ENCODE data around the gene XPNPEP3.

Gene XPNPEP3

GRCh38 chr22:40878922-40879321, 22.0 kb downstream of the XPNPEP3 start:
- Histone ChIP-seq H3K36me3 (replicated peaks) (peaks cover 12% of the 10 kb centered on the region), H3K27me3 (replicated peaks) (no peaks in the 10 kb centered on the region), H3K27ac (no peak overlapping the region), H3K4me3 (ENCODE audit: low read depth, low read length) (no peak overlapping the region)
- DNase-seq = no peak
- in situ Hi-C loops (cut with HindIII; ENCODE audit: low pct_ligation_motif_present, low sequenced_read_pairs) = no loop called here
- TF ChIP-seq, protein P1, sequence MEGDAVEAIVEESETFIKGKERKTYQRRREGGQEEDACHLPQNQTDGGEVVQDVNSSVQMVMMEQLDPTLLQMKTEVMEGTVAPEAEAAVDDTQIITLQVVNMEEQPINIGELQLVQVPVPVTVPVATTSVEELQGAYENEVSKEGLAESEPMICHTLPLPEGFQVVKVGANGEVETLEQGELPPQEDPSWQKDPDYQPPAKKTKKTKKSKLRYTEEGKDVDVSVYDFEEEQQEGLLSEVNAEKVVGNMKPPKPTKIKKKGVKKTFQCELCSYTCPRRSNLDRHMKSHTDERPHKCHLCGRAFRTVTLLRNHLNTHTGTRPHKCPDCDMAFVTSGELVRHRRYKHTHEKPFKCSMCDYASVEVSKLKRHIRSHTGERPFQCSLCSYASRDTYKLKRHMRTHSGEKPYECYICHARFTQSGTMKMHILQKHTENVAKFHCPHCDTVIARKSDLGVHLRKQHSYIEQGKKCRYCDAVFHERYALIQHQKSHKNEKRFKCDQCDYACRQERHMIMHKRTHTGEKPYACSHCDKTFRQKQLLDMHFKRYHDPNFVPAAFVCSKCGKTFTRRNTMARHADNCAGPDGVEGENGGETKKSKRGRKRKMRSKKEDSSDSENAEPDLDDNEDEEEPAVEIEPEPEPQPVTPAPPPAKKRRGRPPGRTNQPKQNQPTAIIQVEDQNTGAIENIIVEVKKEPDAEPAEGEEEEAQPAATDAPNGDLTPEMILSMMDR (IDR thresholded peaks at IDR 0.05; ENCODE audit: low read depth, low read length, missing control alignments) = no peak

- H3K27ac ChIP-seq = no peak overlapping the region
- H3K4me3 ChIP-seq (ENCODE audit: low read depth, low read length) = no peak overlapping the region
- in situ Hi-C loops (cut with HindIII; ENCODE audit: low pct_ligation_motif_present, low sequenced_read_pairs) = no loop called here
- DNase-seq = no peak
- TF ChIP-seq, protein P1 (IDR thresholded peaks at IDR 0.05; ENCODE audit: low read depth, low read length, missing control alignments) = no peak
- peaks cover 10% of the 10 kb centered on the region for H3K36me3 ChIP-seq (replicated peaks)
- H3K27me3 ChIP-seq (replicated peaks) = no peaks in the 10 kb centered on the region
Measured at GRCh38 chr22:40889116-40889515, 32.2 kb downstream of the XPNPEP3 start.

GRCh38 chr22:40890881-40891280, 33.9 kb downstream of the XPNPEP3 start:
- Histone ChIP-seq H3K4me3 (ENCODE audit: low read depth, low read length) (no peak overlapping the region), H3K36me3 (replicated peaks) (peaks cover 10% of the 10 kb centered on the region), H3K27ac (no peak overlapping the region), H3K27me3 (replicated peaks) (no peaks in the 10 kb centered on the region)
- in situ Hi-C loops (cut with HindIII; ENCODE audit: low pct_ligation_motif_present, low sequenced_read_pairs) = no loop called here
- DNase-seq = no peak
- TF ChIP-seq, protein P1 (IDR thresholded peaks at IDR 0.05; ENCODE audit: low read depth, low read length, missing control alignments) = no peak

DNA sequence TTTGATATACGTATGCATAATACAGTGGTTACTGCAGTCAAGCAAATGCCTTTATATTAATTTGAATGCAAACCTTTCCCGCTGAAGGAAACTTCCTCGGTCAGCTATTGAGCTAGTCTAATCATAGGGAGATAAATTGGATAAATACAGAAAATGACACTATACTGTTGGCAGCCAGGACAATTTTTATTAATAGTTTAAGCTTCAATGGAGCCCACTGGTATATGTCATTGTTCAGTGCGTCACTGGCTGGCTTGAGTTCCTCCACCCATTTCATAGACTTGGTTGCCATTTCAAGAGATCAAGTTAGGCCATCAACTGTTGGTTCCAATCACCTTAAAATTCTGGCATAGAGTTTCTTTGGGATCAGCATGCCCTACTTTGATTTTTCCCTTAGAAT, 37.5 kb downstream of the XPNPEP3 start:
- Histone ChIP-seq H3K4me3 (ENCODE audit: low read depth, low read length) (no peak overlapping the region), H3K27me3 (replicated peaks) (no peaks in the 10 kb centered on the region), H3K27ac (no peak overlapping the region), H3K36me3 (replicated peaks) (peaks cover 3% of the 10 kb centered on the region)
- TF ChIP-seq, protein P1 (IDR thresholded peaks at IDR 0.05; ENCODE audit: low read depth, low read length, missing control alignments) = no peak
- in situ Hi-C loops (cut with HindIII; ENCODE audit: low pct_ligation_motif_present, low sequenced_read_pairs) = no loop called here
- no peak for DNase-seq

- TF ChIP-seq, protein P1 (IDR thresholded peaks at IDR 0.05; ENCODE audit: low read depth, low read length, missing control alignments) = peak; percentile 59
- H3K36me3 ChIP-seq (replicated peaks) = no peaks in the 10 kb centered on the region
- H3K27ac ChIP-seq = no peak overlapping the region
- H3K27me3 ChIP-seq (replicated peaks) = no peaks in the 10 kb centered on the region
- DNase-seq = peak; percentile 43
- in situ Hi-C loops (cut with HindIII; ENCODE audit: low pct_ligation_motif_present, low sequenced_read_pairs) = no loop called here
- no peak overlapping the region for H3K4me3 ChIP-seq (ENCODE audit: low read depth, low read length)
Measured at GRCh38 chr22:40898850-40899357, 42.0 kb downstream of the XPNPEP3 start.

DNA sequence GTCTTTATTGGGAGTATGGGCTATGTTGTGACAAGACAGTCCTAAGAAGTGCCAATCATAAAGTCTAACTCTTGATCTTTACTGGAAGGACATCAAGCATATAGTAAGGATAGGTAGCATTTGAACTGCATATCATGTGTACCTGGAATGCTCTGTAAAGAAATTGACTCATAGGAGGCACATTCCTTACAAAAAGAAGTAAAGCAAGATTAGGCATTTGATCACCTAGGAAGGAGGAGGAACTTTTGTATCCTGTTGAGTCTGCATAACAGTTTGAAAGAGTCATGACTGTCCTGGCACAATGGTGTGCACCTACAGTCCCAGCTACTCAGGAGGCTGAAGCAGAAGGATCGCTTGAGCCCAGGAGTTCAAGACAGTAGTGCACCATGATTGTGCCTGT, 47.2 kb downstream of the XPNPEP3 start:
- TF ChIP-seq, protein P1 (IDR thresholded peaks at IDR 0.05; ENCODE audit: low read depth, low read length, missing control alignments) = no peak
- in situ Hi-C loops (cut with HindIII; ENCODE audit: low pct_ligation_motif_present, low sequenced_read_pairs) = no loop called here

More for the DNA sequence above, 47.2 kb downstream of the XPNPEP3 start:
- DNase-seq = no peak
- Histone ChIP-seq H3K36me3 (replicated peaks) (peaks cover under 1% of the 10 kb centered on the region), H3K27me3 (replicated peaks) (no peaks in the 10 kb centered on the region), H3K4me3 (ENCODE audit: low read depth, low read length) (no peak overlapping the region), H3K27ac (no peak overlapping the region)

Data from brain microvascular endothelial cell (primary cell).